AG10803 (cell line): ENCODE measurements around the gene PRKACG.

Source experiments
- DNase-seq: peaks from one replicate; pipeline ENCODE4 v3.0.0; 2010; ENCODE audit warnings: low read depth
- H3K4me3 ChIP-seq: 2 replicates; pipeline ENCODE4 v1.5.1; 2011; ENCODE audit warnings: mild to moderate bottlenecking, low read length, control low read depth
- TF ChIP-seq, protein P1 (sequence below): conservative IDR thresholded peaks from 2 replicates; pipeline ENCODE4 v1.5.1; 2011; ENCODE audit warnings: mild to moderate bottlenecking, low read length, control low read depth, inconsistent platforms

PRKACG gene

DNA sequence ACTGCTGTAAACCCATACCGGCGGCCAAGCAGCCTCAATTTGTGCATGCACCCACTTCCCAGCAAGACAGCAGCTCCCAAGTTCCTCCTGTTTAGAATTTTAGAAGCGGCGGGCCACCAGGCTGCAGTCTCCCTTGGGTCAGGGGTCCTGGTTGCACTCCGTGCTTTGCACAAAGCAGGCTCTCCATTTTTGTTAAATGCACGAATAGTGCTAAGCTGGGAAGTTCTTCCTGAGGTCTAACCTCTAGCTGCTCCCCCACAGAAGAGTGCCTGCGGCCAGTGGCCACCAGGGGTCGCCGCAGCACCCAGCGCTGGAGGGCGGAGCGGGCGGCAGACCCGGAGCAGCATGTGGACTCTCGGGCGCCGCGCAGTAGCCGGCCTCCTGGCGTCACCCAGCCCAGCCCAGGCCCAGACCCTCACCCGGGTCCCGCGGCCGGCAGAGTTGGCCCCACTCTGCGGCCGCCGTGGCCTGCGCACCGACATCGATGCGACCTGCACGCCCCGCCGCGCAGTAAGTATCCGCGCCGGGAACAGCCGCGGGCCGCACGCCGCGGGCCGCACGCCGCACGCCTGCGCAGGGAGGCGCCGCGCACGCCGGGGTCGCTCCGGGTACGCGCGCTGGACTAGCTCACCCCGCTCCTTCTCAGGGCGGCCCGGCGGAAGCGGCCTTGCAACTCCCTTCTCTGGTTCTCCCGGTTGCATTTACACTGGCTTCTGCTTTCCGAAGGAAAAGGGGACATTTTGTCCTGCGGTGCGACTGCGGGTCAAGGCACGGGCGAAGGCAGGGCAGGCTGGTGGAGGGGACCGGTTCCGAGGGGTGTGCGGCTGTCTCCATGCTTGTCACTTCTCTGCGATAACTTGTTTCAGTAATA is 21.8 kb upstream of the PRKACG start, which contains the start of gene FXN:
Gene FXN (plus strand): TSS at position 315 of the 871 bp plus-strand sequence. CDS start 31 bp downstream, at position 346.
- H3K4me3 ChIP-seq, result peak within 1 kb of the TSS; percentile 94
- TF ChIP-seq, protein P1, sequence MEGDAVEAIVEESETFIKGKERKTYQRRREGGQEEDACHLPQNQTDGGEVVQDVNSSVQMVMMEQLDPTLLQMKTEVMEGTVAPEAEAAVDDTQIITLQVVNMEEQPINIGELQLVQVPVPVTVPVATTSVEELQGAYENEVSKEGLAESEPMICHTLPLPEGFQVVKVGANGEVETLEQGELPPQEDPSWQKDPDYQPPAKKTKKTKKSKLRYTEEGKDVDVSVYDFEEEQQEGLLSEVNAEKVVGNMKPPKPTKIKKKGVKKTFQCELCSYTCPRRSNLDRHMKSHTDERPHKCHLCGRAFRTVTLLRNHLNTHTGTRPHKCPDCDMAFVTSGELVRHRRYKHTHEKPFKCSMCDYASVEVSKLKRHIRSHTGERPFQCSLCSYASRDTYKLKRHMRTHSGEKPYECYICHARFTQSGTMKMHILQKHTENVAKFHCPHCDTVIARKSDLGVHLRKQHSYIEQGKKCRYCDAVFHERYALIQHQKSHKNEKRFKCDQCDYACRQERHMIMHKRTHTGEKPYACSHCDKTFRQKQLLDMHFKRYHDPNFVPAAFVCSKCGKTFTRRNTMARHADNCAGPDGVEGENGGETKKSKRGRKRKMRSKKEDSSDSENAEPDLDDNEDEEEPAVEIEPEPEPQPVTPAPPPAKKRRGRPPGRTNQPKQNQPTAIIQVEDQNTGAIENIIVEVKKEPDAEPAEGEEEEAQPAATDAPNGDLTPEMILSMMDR, result peak; percentile 92
- peak; percentile 80 for DNase-seq

- no peak overlapping the region for H3K4me3 ChIP-seq
- TF ChIP-seq, protein P1, result no peak
- DNase-seq, result no peak
Measured at GRCh38 chr9:69034071-69034470, 20.2 kb upstream of the PRKACG start.

DNA sequence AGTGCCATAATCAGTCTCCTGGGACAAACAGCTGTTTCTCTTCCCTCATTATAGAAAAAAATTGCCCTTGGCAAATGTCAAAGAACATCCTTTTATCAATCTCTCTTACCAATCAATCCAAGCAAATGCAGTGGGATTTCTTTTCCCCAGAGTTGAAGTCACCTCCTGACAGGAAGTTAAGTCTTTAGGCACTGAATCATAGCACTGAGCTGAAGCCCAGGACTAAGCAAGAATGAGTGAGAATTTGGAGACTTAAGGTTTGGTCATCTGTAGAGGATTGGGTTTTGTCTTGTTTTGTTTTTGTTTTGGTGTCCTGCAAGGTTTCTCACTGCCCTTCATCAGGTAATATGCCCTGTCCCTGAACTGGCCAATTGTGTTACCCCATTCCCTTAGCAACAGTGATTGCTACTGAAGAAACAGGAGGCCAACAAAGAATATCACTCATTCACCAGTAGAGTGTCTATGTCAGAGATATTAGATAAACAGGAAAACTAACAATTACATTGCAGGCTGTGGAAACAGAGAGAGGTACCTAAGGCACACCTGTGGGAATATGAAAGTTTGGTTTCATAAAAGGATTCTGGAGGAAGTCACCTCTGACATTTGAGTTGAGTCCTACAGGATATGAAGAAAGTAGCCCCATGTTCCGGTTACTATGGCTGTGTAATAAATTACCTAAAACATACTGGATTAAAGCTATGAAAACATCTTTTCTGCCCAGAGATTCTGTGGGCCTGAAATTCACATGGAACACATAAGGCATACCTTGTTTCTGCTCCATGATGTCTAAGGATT is 17.1 kb upstream of the PRKACG start:
- TF ChIP-seq, protein P1, result no peak
- DNase-seq, result peak; percentile 11
- no peak overlapping the region for H3K4me3 ChIP-seq

GRCh38 chr9:69029535-69029934 is 15.6 kb upstream of the PRKACG start:
- no peak for DNase-seq
- H3K4me3 ChIP-seq, result no peak overlapping the region
- TF ChIP-seq, protein P1, result no peak

DNA sequence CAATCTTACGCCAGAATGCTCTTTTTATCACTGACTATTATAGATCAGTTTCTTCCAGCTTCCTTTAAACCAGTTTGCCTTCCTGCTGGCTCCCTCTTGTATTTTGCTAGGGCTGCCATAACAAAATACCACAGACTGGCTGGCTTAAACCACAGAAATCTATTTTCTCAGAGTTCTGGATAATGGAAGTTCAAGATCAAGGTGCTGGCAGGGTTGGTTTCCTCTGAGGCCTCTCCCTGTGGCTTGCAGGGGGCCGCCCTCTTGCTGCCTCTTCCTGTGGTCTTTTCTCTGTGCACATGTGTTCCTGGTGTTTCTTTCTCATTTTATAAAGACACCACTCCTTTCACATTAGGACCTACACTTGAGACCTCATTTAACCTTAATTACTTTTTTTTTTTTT is 14.8 kb upstream of the PRKACG start:
- TF ChIP-seq, protein P1, result no peak
- no peak overlapping the region for H3K4me3 ChIP-seq
- peak; percentile 7 for DNase-seq

- DNase-seq, result peak; percentile 39
- TF ChIP-seq, protein P1, result peak; percentile 82
- H3K4me3 ChIP-seq, result no peak overlapping the region
Measured at GRCh38 chr9:69027355-69028097, 13.6 kb upstream of the PRKACG start.
